ENCODE measurements around the gene CLPTM1. TPM values are rescaled to one million over a fixed set of nuclear protein-coding genes. Genes with fewer than 3 reads are reported as not detected.

The CLPTM1 gene
- total and polyA plus RNA-seq, 2 of the 8 experiments (the other 6 are each of a cell fraction or from before 2014, with no cell fraction given): 84.8 to 108 TPM

DNA sequence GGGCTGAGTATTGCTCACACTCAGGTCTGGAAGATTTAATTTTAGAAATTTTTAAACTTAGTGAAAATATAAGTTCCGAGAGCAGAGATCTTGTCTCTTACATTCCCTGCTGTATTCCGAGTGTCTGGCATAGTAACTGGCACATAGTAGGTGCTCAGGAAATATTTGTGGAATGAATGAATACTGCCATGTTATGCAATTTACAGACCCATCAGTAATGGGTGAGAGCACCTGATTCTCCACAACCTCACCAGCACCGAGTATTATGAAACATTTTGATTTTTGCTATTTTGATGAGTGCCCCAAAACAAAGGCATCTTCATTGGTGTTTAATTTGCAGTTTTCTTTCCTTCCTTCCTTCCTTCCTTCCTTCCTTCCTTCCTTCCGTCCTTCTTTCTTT lies 67.9 kb downstream of the CLPTM1 start:
- 93% methylated on average over 4 of the region's 4 CpGs; no CpG with 5 or more reads in 1 of the 2 experiments for WGBS, 2 experiments (ENCODE audit: extremely low coverage in 1 of 2, insufficient coverage in 1 of 2, insufficient read length in 1 of 2, insufficient replicate concordance in 2 of 2, low coverage in 1 of 2, low lambda C conversion rate in 2 of 2, missing lambda C conversion rate in 1 of 2)
- no peak for FAIRE-seq
- H3K4me3 ChIP-seq (ENCODE audit: extremely low read depth in 1 of 4, insufficient read depth in 2 of 4, low read depth in 3 of 4, low read length in 4 of 4): no peak overlapping the region

More for the DNA sequence above, 67.9 kb downstream of the CLPTM1 start:
- H2AK5ac ChIP-seq (ENCODE audit: low read depth, low read length): no peak overlapping the region
- no peak for DNase-seq (ENCODE audit: low read depth in 1 of 2, low spot score in 2 of 2)
- no peak overlapping the region for H3K14ac ChIP-seq (ENCODE audit: insufficient read length)
- H3K27me3 ChIP-seq (replicated peaks in 1 of 4; ENCODE audit: control insufficient read depth in 3 of 4, extremely low read depth in 1 of 4, insufficient read depth in 3 of 4, low read length in 3 of 4): no peaks in the 10 kb centered on the region
- no peaks in the 10 kb centered on the region for H3K9me3 ChIP-seq (ENCODE audit: insufficient read depth in 2 of 2, low read depth in 1 of 2, low read length in 1 of 2)
- H2BK15ac ChIP-seq (ENCODE audit: low read length): no peak overlapping the region
- H3K56ac ChIP-seq (replicated peaks; ENCODE audit: insufficient read length, low read depth, low read length): no peak overlapping the region
- H3K4me1 ChIP-seq (replicated peaks in 1 of 4; ENCODE audit: control insufficient read depth in 3 of 4, insufficient read depth in 4 of 4, low read length in 3 of 4): 0 out of 7 replicates have a peak, but pooled peaks cover 0 to 2% (median 0%) of the 10 kb centered on the region in 4 experiments
- ChIA-PET CTCF (ENCODE audit: partially characterized antibody) (no interaction called here), POLR2A (ENCODE audit: partially characterized antibody) (interaction anchor here (0.6 kb wide), 1 partner anchor 24 kb away, joined by 3 read pairs; no protein-coding TSS in a partner anchor)
- H3K79me2 ChIP-seq (ENCODE audit: control insufficient read depth in 1 of 2, insufficient read depth in 2 of 2, low read length in 2 of 2): no peaks in the 10 kb centered on the region
- no peaks in the 10 kb centered on the region for H3K23me2 ChIP-seq (ENCODE audit: low read depth, low read length)
- H4K91ac ChIP-seq (replicated peaks; ENCODE audit: insufficient read length, low read length): no peak overlapping the region
- H3K4me2 ChIP-seq (ENCODE audit: insufficient read depth in 1 of 2, low read depth in 2 of 2, low read length in 2 of 2): no peak overlapping the region
- no peaks in the 10 kb centered on the region; a peak in 1 of 8 replicates for H3K36me3 ChIP-seq (ENCODE audit: control insufficient read depth in 2 of 4, insufficient read depth in 4 of 4, low read length in 3 of 4)
- H3K27ac ChIP-seq (ENCODE audit: low read depth, low read length): no peak overlapping the region
- TF ChIP-seq RXRA (IDR thresholded peaks at IDR 0.05; ENCODE audit: insufficient read depth, low read depth, low read length): no peak
- no peak for TF ChIP-seq JUN (IDR thresholded peaks at IDR 0.05; ENCODE audit: low read depth, low read length)
- TF ChIP-seq SP2 (IDR thresholded peaks at IDR 0.05; ENCODE audit: low read length): no peak
- no peak for TF ChIP-seq SIX5 (IDR thresholded peaks at IDR 0.05; ENCODE audit: low read depth, low read length)
- TF ChIP-seq KDM4A (IDR thresholded peaks at IDR 0.05; ENCODE audit: low read depth, low read length, severe bottlenecking): no peak
- TF ChIP-seq SRF (IDR thresholded peaks at IDR 0.05; ENCODE audit: low read depth, low read length): no peak
- no peak for TF ChIP-seq TAF7 (optimal IDR thresholded peaks at IDR 0.05; ENCODE audit: borderline replicate concordance, low read depth, low read length)
- TF ChIP-seq CBX8 (IDR thresholded peaks at IDR 0.05; ENCODE audit: borderline replicate concordance, low read depth, low read length): no peak
- no peak for TF ChIP-seq TBP (IDR thresholded peaks at IDR 0.05; ENCODE audit: low read depth, low read length)
- TF ChIP-seq, protein P1, sequence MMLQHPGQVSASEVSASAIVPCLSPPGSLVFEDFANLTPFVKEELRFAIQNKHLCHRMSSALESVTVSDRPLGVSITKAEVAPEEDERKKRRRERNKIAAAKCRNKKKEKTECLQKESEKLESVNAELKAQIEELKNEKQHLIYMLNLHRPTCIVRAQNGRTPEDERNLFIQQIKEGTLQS (IDR thresholded peaks at IDR 0.05; ENCODE audit: insufficient read depth, low read depth, low read length): no peak
- no peak for TF ChIP-seq RNF2 (IDR thresholded peaks at IDR 0.05; ENCODE audit: borderline replicate concordance, low read depth, low read length, missing control alignments, poor library complexity, severe bottlenecking)
- no peak for TF ChIP-seq CHD1 (IDR thresholded peaks at IDR 0.05; ENCODE audit: low read depth, low read length)
- TF ChIP-seq GTF2F1 (IDR thresholded peaks at IDR 0.05; ENCODE audit: borderline replicate concordance, low read depth, low read length): no peak
- no peaks in the 10 kb centered on the region for H3K79me1 ChIP-seq (ENCODE audit: low read depth, low read length)
- H3K9ac ChIP-seq (replicated peaks in 1 of 4; ENCODE audit: extremely low read depth in 1 of 4, low read depth in 3 of 4, low read length in 3 of 4): no peak overlapping the region
- no peak overlapping the region for H2AFZ ChIP-seq (ENCODE audit: low read length)
- H2BK5ac ChIP-seq (ENCODE audit: low read depth, low read length): no peak overlapping the region
- H4K20me1 ChIP-seq (replicated peaks in 1 of 2; ENCODE audit: control insufficient read depth in 1 of 2, insufficient read depth in 2 of 2, low read length in 2 of 2): no peaks in the 10 kb centered on the region
- no peak overlapping the region for H2BK12ac ChIP-seq (ENCODE audit: low read depth, low read length)
- H2BK20ac ChIP-seq (ENCODE audit: low read length): no peak overlapping the region
- no peak overlapping the region for H4K5ac ChIP-seq (ENCODE audit: insufficient read length, low read depth, low read length)
- H4K8ac ChIP-seq (ENCODE audit: extremely low read depth, insufficient read depth, low read length): no peak overlapping the region
- no peak overlapping the region for H2BK120ac ChIP-seq (replicated peaks; ENCODE audit: low read depth, low read length)
- no peak overlapping the region for H3K4ac ChIP-seq (replicated peaks; ENCODE audit: insufficient read length, low read depth, low read length)
- H3K18ac ChIP-seq (ENCODE audit: extremely low read depth, low read length): no peak overlapping the region
- no peak overlapping the region for H3K23ac ChIP-seq (ENCODE audit: insufficient read length)
